ENCODE data around the gene RPS18.
A peak's percentile ranks its signal among the peaks of the same experiment; 100 is the strongest.

RPS18 gene

GRCh38 chr6:33314515-33314942 lies 42.7 kb downstream of the RPS18 start:
- DNase-seq (ENCODE audit: low read depth, low spot score) = peak; percentile 44

- no peak for DNase-seq (ENCODE audit: low read depth, low spot score)
Measured at GRCh38 chr6:33314943-33315792, 43.3 kb downstream of the RPS18 start.

GRCh38 chr6:33315793-33316602 lies 44.1 kb downstream of the RPS18 start:
- DNase-seq (ENCODE audit: low read depth, low spot score) = no peak

GRCh38 chr6:33316603-33317418 lies 44.9 kb downstream of the RPS18 start:
- DNase-seq (ENCODE audit: low read depth, low spot score) = no peak

GRCh38 chr6:33317419-33317668 lies 45.5 kb downstream of the RPS18 start:
- no peak for DNase-seq (ENCODE audit: low read depth, low spot score)

- DNase-seq (ENCODE audit: low read depth, low spot score) = peak; percentile 90
Measured at GRCh38 chr6:33317669-33318425, 46.0 kb downstream of the RPS18 start, which contains the start of gene ZBTB22. Gene ZBTB22 (minus strand): TSS chr6:33317744. CDS start chr6:33316916, 828 bp downstream.

- DNase-seq (ENCODE audit: low read depth, low spot score) = no peak
Measured at GRCh38 chr6:33318426-33319073, 46.7 kb downstream of the RPS18 start.

GRCh38 chr6:33319939-33320314 lies 48.1 kb downstream of the RPS18 start:
- DNase-seq (ENCODE audit: low read depth, low spot score) = no peak

GRCh38 chr6:33320315-33321181 lies 48.7 kb downstream of the RPS18 start:
- DNase-seq (ENCODE audit: low read depth, low spot score) = no peak

- DNase-seq (ENCODE audit: low read depth, low spot score) = no peak
Measured at GRCh38 chr6:33321227-33321626, 49.4 kb downstream of the RPS18 start.

GRCh38 chr6:33323623-33323948 lies 51.7 kb downstream of the RPS18 start:
- DNase-seq (ENCODE audit: low read depth, low spot score) = no peak

- DNase-seq (ENCODE audit: low read depth, low spot score) = no peak
Measured at GRCh38 chr6:33324125-33324524, 52.2 kb downstream of the RPS18 start.

Data from activated CD4-positive, CD25-positive, alpha-beta regulatory T cell treated with anti-CD3 and anti-CD28 coated beads, Interleukin-2, amount 50 U/mL, for 16 hours (primary cell).